Testis (tissue), 2 donors: ENCODE results near the gene SLC25A11.

Experiments used
- CTCF ChIP-seq, 3 experiments: fragments of 450-650 bp in 2 of 3; fragments of 200-600 bp in 1 of 3; sonication (generic) in 1 of 3; IDR thresholded peaks; one replicate each; pipeline ENCODE4 v1.5.1; 2016 to 2019; ENCODE audit warnings: antibody characterized with exemption in 3 of 3, mild to moderate bottlenecking in 2 of 3, moderate library complexity in 1 of 3
- POLR2A ChIP-seq: fragments of 450-650 bp; IDR thresholded peaks from one replicate; pipeline ENCODE4 v1.6.1; 2017; ENCODE audit warnings: antibody characterized with exemption, mild to moderate bottlenecking, moderate library complexity

GRCh38 chr17:4893272-4893671 is 46.6 kb downstream of the SLC25A11 start:
- no peak for TF ChIP-seq CTCF (IDR thresholded peaks at IDR 0.05)
- no peak for TF ChIP-seq POLR2A
